NCI-H226 (cell line): ENCODE measurements around the gene EIF4EBP2.
A peak's percentile ranks its signal among the peaks of the same experiment; 100 is the strongest.

Experiments used
- DNase-seq: peaks from one replicate; pipeline ENCODE4 v3.0.0-alpha.2; 2015

EIF4EBP2 gene

DNA sequence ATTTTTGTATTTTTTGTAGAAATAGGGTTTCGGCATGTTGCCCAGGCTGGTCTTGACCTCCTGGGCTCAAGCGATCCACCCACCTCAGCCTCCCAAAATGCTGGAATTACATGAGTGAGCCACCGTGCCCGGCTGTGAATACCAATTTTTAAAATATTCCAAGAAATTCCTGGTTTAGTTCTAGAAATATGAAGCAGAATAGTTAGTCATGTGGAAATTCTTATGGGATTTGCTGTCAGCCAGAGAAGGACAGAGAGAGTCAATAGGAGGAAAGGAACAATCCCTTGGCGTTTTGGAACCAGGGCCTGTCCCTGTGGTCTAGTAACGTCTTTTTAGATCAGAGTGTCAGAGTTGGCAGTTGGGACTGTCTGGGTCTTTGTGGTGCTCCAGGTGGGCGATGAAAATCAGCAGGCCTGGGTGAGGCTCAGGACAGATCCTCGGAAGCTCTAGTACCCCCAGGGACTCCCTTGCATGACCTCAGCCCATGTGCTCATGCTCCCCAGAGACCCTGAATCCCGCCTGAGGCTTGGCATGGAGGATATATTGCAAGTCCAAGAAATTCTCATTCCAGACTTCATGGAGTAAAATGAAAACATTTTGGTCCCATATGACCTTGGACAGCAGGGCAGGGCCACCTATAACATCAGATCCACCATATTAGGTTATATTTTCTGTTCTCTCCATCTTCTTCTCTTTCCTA, 29.8 kb downstream of the EIF4EBP2 start:
- no peak for DNase-seq

DNA sequence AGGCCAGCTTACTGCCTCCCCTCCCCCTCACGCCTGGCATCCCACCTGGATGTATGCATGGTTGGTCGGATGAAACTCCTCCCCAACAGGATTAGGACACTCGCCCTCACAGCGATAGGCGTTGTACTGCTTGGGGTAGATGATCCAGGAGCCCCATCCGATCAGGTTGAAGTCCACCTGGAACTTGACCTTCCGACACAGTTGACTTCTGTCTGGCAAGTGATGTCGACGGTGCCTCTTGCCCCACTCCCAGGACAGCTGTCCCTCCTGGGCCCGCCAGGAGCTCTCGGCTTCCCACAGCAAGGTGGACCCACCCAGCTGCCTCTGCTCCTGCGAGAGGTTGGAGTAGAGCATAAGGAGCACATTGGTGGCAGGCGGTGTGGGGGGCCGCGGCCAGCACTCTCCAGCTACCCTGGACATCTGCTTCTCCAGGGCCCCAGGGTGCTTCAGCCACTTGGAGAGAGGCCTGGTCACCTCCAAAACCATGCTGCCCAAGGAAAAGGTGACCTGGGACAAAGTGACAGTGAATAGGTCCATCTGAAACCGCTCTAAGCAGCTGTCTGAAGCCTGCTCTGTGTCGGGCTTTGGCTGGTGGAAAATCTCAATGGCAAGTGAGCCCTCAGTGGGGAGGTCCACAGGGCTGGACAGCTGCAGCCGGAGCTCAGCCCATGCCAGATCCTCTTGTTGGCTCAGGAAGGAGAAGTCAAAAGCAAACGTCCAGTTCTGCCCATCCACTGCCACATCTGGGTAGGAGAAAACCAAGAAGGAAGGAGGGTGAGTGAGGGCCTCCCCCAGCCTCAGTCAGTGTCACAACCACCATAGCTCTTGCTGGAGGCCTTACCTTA, 31.5 kb downstream of the EIF4EBP2 start:
- no peak for DNase-seq

DNA sequence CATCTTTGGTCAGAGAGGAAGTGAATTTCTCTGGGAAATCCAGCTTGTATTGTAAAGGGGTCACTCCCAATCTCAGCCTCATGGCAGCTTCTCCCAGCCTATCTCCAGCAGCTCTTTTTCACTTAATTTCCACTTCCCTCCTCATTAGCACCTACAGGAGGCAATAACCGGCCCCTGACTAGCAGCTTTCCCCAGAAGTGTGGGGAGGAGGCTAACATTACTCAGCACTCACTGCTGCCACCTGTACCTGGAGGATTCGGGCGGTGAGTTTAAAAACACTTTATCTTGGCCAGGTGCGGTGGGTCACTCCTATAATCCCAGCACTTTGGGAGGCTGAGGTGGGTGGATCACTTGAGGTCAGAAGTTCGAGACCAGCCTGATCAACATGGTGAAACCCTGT, 33.8 kb downstream of the EIF4EBP2 start:
- DNase-seq, result no peak

DNA sequence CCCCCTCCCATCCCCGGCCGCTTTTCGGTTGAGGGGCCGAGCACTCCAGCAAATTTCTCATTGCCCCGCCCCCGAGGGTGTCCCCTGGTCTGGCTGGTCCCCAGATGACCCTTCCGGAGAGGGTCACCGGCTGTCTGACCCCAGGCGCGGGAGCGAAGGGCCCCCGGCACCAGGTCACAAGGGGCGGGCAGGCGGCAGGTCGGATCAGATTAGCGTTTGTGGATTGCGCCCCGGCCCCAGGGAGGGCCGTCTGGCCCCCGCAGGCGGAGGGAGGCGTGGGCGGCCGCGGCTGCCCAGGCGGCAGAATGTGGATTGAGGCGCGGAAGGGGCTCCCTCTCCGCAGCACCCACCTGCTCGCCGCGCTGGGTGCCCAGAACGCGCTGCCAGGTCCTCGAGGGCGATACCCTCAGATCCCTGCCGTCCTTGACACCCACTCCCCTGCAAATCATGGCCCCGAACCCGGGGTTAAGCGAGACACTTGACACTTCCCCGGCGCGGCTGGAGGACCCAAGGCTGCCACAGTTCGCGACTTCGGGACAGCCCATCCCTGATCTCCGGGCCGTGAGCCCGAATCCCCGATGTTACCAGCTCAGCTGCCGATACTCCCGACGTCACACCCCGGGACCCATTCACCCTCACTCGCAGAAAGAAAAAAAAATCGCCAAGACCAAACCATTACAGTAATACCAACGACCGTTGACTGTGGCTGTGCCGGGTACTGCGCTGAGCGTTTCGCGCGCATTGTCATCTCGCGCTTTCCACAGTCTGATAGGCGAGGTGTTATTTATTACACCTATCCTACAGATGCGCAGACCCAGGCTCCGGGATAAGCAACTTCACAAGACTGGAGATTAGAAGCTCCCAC, 36.6 kb downstream of the EIF4EBP2 start:
- DNase-seq, result no peak

DNA sequence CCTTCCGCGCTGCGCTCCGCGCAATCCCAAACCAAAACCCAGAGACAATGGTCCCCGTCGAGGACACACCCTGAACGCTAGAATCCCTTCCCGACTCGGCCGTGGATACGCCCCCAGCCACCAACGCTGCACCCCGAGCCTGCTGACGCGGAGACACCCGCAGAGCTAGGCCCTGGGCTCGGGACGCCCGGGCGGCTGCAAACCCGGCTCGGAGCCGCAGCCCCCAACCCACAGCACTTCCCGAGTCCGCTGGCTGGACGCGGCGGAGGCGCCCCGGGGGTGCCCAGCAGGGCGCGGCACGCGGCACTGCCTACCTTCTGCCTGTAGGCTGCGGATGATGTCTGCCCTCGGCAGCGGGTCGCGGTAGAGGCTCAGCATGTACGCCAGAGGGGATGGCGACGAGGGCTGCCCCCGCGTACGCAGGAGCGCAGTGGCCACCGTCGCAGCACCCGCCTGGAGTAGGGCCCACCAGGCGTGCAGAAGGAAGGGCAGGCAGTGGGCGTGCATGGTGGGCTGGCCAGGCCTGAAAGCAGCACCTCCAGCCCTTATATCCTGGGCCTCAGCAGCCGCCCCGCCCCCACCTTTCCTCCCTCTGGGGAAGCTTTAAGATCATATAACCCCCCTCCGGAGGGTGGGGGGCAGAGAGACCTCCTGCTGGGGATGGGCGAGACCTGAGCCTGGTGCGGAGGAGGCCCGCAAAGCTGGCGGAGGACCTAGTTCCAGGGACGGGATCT, 37.4 kb downstream of the EIF4EBP2 start, which contains the start of gene NODAL:
TSS of gene NODAL (minus strand) at position 521 of the 734 bp plus-strand sequence. CDS start at position 507, 14 bp downstream.
- no peak for DNase-seq

DNA sequence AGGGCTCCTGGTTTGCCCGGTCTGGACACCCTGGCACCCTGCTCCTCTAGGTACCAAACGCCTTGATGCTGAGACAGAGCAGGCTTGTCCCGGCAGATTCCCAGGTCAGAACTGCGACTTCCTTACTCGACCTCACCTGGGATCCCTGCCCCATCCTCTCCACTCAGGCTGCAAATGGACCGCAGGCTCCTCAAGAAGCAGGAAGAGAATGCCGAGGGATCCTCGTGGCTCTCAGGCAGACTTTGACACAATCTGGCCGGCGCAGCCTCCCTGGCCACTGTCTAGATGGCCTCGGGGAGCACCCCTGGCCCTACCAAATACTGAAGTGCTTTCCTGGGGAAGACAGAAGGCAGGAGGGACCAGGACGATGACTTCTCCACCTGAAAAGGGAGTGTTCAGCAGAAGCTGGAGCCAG, 38.0 kb downstream of the EIF4EBP2 start:
- no peak for DNase-seq

DNA sequence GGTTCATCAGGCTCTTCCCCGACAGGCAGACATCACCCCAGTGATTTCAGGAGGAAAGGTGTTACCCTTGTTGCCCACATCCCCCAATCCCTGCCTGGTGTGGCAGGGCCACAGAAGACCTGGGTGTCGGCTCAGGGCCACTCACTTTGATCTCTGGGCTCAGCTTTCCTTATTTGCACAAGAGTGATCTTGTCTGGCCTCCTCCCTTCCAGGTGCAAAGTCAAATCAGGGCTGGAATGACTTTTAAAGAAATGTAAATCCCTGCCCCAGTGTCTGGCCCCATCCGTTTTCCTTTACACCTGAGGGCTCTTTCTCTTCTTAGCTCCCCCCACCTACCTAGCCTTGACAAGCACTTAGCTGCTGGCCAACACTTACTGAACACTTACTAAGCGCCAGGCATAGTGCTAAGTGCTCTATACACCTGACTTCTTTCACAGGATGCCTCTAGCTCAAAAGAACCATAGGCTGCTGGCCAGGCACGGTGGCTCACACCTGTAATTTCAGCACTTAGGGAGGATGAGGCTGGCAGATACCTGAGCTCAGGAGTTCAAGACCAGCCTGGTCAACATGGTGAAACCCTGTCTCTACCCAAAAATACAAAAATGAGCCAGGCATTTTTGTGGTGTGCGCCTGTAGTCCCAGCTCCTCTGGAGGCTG, 38.5 kb downstream of the EIF4EBP2 start:
- no peak for DNase-seq

DNA sequence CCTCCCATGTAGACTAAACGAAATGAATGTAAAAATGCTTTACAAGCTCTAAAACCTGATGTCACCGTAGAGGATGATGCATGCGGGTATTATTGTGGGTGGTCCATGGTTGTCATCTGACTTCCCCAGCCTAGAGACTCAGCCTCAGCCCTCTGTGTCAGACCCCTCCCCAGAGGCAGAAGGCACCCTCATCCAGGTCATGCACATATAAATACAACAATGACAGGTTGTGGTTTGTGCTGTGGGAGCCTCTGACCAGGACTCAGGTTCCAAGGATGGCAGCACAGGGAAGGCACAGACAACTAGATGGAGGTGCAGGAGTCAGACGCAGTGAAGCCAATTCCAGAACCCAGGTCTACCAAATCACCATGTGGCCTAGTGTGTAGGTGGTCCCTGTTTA, 40.8 kb downstream of the EIF4EBP2 start:
- no peak for DNase-seq

DNA sequence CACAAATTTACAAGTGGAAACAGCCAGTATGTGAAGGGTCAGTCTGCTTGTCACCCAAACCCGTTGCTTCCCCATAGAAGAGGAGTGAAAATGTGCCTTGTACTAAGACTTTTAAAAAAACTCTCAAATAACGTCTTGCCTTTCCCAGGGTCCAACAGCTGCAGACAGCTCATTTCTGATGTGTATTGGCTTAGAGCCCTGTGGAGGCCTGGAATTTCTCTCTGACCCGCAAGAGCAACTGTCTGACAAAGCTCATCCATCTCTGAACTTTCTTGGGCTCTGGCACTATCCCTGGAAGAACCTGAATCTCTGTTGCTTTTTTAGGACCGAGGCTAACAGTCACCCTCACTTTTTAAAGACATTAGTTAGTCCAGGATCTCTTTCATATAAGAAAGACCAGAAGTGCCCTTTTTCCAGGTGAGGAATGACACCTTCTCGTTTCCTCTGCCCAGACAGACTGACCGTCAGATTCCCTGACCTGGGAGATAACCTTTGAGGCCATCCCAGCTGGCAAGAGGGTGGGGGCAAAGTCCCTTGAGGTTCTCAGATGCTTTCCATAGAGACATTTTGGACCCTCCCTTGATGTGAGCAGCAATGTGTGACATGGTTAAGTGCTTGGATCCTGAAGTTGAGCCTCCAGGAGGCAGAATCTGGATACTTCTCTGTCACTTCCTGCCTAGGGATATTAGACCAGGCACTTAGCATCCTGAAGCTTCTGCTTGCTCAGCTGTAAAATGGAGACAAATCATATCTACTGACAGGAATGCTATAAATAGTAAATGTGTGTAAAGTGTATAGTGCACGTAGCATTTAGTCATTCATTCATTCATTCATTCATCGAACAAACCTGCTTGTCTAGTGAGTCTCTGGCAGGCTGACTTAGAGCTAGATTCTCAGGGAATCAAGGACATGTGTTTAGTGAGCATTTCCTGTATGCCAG, 42.0 kb downstream of the EIF4EBP2 start:
- no peak for DNase-seq

DNA sequence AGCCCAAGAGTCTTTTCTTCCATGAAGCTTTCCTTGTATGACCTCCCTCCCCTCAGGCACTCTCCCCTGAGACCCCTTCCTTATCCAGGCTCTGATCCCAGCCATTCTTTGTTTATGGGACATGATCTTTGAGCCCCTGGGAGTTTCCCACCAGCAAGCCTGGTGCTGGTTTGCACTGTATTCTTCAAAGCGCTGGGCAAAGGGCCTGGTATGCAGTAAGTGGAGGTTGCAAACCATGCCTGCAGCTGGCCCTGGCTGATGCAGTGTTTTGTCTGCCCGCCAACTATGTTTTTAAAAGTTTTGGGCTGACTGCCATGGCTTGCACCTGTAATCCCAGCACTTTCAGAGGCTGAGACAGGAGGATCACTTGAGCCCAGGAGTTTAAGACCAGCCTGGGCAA, 44.3 kb downstream of the EIF4EBP2 start:
- DNase-seq, result no peak

DNA sequence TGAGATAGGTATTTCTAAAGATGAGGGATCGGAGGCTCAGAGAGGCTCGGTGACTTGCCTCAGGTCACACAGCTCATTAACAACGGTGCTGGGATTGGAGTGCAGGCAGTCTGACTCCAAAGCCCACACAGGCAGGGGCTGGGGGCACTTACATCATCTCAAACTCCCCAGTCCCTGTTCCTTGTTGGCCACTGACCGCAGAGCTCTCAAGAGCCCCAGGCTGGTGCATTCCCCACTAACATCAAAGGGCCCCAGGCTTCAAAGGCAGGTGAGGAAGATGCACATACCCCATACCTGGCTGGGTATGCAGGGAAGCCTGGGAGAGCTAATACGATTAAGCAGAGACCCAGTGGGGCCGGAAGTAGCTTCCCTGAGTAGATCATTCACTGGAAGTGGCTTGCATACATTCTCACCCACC, 51.3 kb downstream of the EIF4EBP2 start:
- no peak for DNase-seq

DNA sequence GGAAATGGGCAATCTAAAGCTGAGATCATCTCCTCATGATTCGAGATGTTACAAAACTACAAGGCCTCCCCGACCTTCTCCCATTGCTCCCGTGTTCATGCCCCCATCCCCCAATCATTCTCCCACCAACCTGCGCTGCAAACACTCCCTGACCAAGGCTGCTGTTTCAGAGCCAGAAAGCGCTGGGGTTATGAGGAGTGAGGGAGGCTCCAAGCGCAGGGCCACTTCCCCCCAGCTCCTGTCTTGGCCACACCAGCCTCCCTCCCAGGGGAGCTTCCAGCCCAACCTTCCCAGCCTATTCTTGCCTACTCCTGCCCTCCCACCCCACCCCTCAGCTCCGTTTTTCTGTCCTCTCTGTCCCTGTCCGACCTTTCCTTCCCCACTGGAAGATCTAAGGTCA, 52.2 kb downstream of the EIF4EBP2 start:
- DNase-seq, result no peak

DNA sequence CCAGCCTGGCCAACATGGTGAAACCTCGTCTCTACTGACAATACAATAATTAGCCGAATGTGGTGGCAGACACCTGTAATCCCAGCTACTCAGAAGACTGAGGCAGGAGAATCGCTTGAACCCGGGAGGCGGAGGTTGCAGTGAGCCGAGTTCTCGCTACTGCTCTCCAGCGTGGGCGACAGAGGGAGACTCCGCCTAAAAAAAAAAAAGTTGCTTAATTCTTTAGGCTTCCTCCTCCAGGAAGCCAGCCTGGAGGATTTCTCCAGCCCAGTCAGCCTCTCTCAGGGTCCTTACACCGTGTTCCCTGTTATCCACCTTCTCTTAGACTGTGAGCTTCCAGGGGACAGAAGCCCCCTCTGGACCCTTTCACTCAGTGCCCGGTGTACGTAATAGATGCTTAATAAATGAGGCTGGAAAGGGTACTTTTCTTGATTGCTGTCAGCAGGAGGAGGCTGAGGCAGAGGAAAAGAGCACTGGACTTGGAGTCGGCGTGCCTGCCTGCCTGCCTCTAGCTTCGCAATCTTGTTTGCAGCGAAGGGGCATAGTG, 53.9 kb downstream of the EIF4EBP2 start:
- DNase-seq, result no peak

DNA sequence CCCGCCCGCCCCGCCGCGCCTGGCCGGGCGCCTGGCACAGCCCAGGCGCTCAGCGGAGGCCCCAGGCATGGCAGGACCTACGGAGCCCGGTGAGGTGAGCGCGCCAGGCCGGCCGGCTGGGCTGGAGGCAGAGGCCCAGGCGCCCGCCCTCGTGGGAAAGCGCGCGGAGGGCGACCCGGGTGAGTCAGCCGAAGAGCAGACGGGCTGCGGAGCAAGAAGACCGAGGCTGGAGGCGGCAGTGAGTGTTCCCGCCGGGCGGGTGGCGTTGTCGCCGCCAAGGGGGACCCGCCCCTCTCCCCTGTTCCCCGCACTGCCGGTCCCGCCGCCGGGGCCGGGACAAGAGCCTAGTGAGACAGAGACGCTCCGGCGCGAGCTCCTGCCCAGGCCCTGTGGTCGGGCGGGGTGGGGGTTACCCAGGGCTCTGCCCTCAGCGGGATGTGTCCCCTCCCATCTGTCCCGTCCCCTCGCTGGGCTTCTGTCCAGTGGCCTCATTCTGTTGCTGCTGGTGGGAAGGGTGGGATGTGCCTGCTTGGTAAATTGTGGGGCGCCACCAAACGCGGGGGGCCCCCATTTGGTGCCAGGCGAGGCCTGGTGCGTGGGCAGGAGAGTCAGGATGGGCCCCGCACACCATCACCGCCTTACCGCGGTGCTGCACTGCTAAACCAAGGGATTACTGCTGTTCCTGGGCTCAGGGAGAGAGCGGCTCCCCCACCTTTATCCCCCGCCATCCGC, 54.5 kb downstream of the EIF4EBP2 start:
- DNase-seq, result peak; percentile 59

DNA sequence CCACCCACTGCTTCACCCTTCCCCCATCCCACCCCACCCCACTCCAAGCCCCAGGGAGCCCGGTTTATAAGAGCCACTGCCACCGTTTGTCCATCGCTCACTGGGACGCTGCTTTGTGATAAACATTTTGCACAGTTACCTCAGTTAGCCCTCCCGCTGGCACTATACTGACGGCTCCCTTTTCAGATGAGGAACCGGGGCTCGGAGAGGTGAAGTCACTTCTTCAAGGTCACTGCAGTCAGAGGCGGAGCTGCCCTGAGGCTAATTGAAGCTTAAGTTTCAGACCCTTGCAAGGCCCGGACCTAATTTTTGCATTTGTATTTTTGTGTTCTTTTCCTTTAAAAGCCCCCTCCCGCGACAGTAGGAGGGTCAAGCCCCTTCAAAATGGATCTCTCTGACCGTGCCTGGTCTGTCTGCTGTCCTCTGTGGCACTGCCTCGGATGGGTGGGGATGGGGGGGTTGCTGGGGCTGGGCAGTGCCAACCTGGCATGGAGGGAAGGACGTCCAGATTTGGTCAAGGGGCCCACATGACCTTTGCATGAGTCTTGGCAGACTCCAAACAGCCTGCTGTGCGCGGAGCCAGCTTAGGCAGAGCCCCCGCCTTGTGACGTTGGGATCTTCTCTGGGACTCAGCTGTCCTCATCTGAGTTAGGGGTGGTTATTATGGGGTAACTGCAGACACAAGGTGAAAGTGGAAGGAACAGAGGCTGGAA, 55.3 kb downstream of the EIF4EBP2 start:
- DNase-seq, result no peak

DNA sequence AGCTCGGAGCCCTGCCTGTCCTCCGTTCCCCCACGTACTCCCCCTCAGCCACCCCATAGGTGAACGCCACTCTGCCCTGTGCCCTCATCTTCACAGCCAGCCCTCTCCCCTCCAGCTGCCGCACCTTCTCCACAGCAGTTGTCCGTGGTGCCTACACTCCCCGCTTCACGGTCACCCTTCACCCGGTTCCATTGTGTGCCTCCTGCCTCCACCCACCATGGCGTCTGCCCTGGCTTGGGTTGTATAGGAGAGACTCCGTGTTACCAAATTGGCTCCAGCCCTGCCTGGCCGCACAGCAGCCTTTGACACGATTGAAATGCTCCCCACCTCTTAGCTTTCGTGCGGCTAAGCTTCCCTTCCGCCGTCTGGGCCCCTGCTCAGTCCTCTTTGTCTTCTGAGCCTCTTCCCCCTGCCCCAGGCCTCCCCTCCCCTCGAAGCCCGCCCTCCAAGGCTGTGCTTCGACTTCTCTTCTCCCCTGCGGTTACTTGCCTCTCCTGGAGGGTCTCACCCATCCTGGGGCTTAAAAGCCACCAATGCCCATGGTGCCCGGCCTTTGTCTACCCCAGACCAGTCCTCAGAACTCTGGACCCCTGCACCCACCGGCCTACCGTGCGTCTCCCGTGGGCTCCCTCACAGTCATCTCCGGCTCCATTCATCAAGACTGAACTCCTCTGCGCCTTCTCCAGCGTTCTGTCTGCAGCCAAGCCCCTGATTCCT, 56.0 kb downstream of the EIF4EBP2 start:
- DNase-seq, result no peak

DNA sequence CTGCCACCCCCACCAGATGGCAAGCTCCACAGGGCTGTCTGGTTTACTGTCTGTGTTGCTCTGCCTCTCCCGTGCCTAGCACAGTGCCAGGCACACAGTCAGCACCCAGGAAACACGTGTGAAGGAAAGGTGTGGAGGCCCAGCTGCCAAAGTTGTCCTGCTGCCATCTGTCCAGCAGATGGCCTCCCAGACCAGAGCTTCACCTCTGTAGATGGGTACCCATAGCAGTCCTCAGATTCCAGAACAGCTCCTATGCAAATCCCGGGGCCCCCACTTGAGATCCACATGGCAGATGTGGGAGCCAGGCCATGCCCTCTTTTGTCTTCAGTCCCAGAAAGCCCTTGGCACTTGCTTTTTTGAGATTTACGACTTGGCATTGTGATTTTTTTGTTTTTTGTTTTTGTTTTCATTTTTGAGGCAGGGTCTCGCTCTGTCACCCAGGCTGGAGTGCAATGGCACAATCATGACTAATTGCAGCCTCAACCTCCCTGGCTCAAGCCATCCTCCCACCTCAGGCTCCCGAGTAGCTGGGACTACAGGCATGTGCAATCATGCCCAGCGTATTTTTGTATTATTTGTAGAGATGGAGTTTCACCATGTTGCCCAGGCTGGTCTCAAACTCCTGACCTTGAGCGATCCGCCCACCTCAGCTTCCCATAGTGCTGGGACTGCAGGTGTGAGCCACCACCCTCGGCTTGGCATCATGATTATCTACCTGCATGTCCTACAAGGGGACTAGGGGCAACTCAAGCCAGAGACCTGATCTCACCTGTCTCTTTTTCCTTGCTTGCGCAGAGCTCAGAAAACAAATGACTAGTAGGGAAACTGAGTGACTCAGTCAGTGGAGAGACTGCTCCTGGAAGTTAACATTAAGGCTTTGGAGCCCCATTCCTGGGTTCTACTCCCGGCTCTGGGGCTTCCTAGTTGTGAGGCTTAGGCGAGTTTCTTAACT, 57.7 kb downstream of the EIF4EBP2 start:
- DNase-seq, result no peak
